A673 (cell line): ENCODE measurements around the gene ALDH1L1. TPM values are rescaled to one million over a fixed set of nuclear protein-coding genes. Genes with fewer than 3 reads are reported as not detected.
A peak's percentile ranks its signal among the peaks of the same experiment; 100 is the strongest.

Experiments used
- BruUV-seq: library from RNA; stranded (reverse); fragments of 400-500 nt; replicated peaks from 2 replicates; lab custom pipeline; 2021; lab: Mats Ljungman, UMichigan
- CTCF ChIA-PET: fragments of 300-600 bp; sonication (Branson Sonifier 250); formaldehyde crosslinking; loops from one replicate; lab custom pipeline; 2022; ENCODE audit warnings: antibody characterized with exemption; lab: Charles Lee
- POLR2A ChIA-PET: fragments of 300-600 bp; sonication (Branson Sonifier 250); formaldehyde crosslinking; loops from one replicate; lab custom pipeline; 2022; ENCODE audit warnings: antibody characterized with exemption; ENCODE audit not compliant: low non-redundant PET; lab: Charles Lee
- DNase-seq: peaks from one replicate; pipeline ENCODE4 v3.0.0-alpha.2; 2015; ENCODE audit warnings: low spot score
- H3K27ac ChIP-seq: fragments of 200-600 bp; sonication (generic); 2 replicates; pipeline ENCODE4 v1.5.1; 2016; ENCODE audit warnings: mixed run types, low read depth, mild to moderate bottlenecking, mixed read lengths, antibody characterized with exemption, low read length; ENCODE audit not compliant: poor library complexity, severe bottlenecking
- H3K27me3 ChIP-seq: fragments of 200-600 bp; sonication (generic); replicated peaks from 2 replicates; pipeline ENCODE4 v1.6.1; 2017; ENCODE audit warnings: mixed run types, low read depth, mild to moderate bottlenecking, mixed read lengths, antibody characterized with exemption, low read length; ENCODE audit not compliant: insufficient read depth, poor library complexity
- H3K36me3 ChIP-seq: fragments of 200-600 bp; sonication (generic); 2 replicates; pipeline ENCODE4 v1.6.1; 2016; ENCODE audit warnings: mixed run types, mild to moderate bottlenecking, mixed read lengths, antibody characterized with exemption, low read length; ENCODE audit not compliant: insufficient read depth, poor library complexity, severe bottlenecking
- H3K4me1 ChIP-seq: fragments of 200-600 bp; sonication (generic); 2 replicates; pipeline ENCODE4 v1.6.1; 2017; ENCODE audit warnings: mixed run types, mild to moderate bottlenecking, mixed read lengths, antibody characterized with exemption, low read length; ENCODE audit not compliant: insufficient read depth, poor library complexity, severe bottlenecking
- H3K4me3 ChIP-seq: fragments of 200-600 bp; sonication (generic); 2 replicates; pipeline ENCODE4 v1.5.1; 2016; ENCODE audit warnings: low read depth, mixed run types, mild to moderate bottlenecking, mixed read lengths, low read length; ENCODE audit not compliant: poor library complexity, severe bottlenecking
- H3K9me3 ChIP-seq: fragments of 200-600 bp; sonication (generic); 2 replicates; pipeline ENCODE4 v1.6.1; 2016; ENCODE audit warnings: mixed run types, low read depth, mild to moderate bottlenecking, mixed read lengths, antibody characterized with exemption, low read length; ENCODE audit not compliant: poor library complexity, severe bottlenecking
- EZH2 ChIP-seq: fragments of 200-600 bp; sonication (generic); IDR thresholded peaks from 2 replicates; pipeline ENCODE4 v1.6.1; 2017; ENCODE audit warnings: borderline replicate concordance, low read depth, mild to moderate bottlenecking, mixed read lengths, antibody characterized with exemption, low read length; ENCODE audit not compliant: poor library complexity, severe bottlenecking
- intact Hi-C: fragments of 100-400 bp; cut with micrococcal nuclease; formaldehyde crosslinking; loops from one replicate; pipeline ENCODE4 v1.10.0; 2022; ENCODE audit not compliant: unreplicated experiment
- total RNA-seq: library from RNA; stranded (reverse); gene quantifications from 2 replicates; pipeline ENCODE4 v1.2.3, GENCODE V29; 2021
- TF ChIP-seq, protein P1 (sequence below): fragments of 300-800, 200-600 bp; sonication (generic); conservative IDR thresholded peaks from 2 replicates; pipeline ENCODE4 v1.5.1; 2017; ENCODE audit warnings: low read depth, mild to moderate bottlenecking, antibody characterized with exemption, low read length, moderate library complexity, mixed read lengths

Gene ALDH1L1
- total RNA-seq, 1 experiment from 2014 or later, result 16.9 TPM

DNA sequence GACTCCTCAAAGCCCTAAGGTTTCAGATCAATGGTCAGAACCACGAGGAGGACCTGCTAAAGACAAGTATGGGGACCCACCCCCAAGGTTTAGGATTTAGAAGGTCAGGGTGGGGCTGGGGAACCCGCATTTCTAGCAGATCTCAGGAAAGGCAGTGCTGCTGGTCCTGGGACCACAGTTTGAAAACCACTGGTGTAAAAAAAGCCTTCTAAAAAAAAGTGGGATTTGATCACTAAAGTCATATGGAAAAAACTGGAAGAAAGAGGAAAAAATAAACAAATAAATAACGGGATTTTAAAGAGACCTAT lies 97.3 kb downstream of the ALDH1L1 start:
- Histone ChIP-seq H3K4me3 (peak overlapping the region; percentile 66), H3K4me1 (peaks cover 6% of the 10 kb centered on the region), H3K27me3 (no peaks in the 10 kb centered on the region), H3K27ac (peak overlapping the region; percentile 73), H3K9me3 (peaks cover 18% of the 10 kb centered on the region), H3K36me3 (no peaks in the 10 kb centered on the region)
- intact Hi-C loops, result no loop called here
- no TSS peak for BruUV-seq
- ChIA-PET CTCF (no interaction called here), POLR2A (no interaction called here)
- TF ChIP-seq, protein P1, sequence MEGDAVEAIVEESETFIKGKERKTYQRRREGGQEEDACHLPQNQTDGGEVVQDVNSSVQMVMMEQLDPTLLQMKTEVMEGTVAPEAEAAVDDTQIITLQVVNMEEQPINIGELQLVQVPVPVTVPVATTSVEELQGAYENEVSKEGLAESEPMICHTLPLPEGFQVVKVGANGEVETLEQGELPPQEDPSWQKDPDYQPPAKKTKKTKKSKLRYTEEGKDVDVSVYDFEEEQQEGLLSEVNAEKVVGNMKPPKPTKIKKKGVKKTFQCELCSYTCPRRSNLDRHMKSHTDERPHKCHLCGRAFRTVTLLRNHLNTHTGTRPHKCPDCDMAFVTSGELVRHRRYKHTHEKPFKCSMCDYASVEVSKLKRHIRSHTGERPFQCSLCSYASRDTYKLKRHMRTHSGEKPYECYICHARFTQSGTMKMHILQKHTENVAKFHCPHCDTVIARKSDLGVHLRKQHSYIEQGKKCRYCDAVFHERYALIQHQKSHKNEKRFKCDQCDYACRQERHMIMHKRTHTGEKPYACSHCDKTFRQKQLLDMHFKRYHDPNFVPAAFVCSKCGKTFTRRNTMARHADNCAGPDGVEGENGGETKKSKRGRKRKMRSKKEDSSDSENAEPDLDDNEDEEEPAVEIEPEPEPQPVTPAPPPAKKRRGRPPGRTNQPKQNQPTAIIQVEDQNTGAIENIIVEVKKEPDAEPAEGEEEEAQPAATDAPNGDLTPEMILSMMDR, result no peak
- TF ChIP-seq EZH2, result no peak
- no peak for DNase-seq

DNA sequence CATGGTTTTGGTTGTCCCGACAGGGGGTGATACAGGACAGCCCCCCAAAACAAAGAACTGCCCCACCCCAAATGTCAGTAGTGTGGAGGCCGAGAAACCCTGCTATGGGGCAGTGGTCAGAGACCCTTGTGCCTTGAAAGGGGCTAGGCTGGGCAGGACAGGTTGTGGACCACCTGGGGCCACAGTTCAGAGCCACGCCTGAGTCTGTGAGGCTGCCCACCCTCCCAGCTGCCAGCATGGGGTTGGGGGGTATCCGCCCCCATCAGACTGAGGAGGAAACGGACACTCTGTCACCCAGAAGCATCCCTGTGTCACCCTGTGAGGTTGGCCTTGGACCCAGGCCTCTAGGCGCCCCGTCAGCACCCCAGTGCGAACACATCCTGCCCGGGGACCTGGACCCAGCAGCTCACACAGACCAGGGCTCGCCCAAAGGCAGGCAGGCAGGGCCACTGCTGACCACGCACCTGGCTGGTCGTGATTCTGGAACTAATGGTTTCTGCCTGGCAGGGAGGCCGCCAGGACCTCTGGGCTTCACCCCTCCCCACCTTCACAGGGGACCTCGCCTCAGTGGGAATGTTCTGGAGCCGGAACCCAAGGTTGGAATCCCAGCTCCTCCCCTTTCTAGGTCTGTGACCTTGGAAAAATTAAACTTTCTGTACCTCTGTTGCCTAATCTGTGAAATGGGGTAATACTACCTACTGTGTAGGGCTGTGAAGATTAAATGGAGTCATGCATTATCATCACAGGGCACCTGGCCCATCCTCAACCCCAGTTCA lies 97.8 kb downstream of the ALDH1L1 start:
- Histone ChIP-seq H3K27me3 (no peaks in the 10 kb centered on the region), H3K36me3 (no peaks in the 10 kb centered on the region), H3K4me1 (peaks cover 6% of the 10 kb centered on the region), H3K4me3 (peak overlapping the region; percentile 66), H3K9me3 (peaks cover 12% of the 10 kb centered on the region), H3K27ac (peak overlapping the region; percentile 73)
- CTCF ChIA-PET, result no interaction called here
- TF ChIP-seq, protein P1, result no peak
- no peak for TF ChIP-seq EZH2
- BruUV-seq, result TSS peak; percentile 32
- intact Hi-C loops, result no loop called here
- DNase-seq, result no peak
- POLR2A ChIA-PET, result no interaction called here

DNA sequence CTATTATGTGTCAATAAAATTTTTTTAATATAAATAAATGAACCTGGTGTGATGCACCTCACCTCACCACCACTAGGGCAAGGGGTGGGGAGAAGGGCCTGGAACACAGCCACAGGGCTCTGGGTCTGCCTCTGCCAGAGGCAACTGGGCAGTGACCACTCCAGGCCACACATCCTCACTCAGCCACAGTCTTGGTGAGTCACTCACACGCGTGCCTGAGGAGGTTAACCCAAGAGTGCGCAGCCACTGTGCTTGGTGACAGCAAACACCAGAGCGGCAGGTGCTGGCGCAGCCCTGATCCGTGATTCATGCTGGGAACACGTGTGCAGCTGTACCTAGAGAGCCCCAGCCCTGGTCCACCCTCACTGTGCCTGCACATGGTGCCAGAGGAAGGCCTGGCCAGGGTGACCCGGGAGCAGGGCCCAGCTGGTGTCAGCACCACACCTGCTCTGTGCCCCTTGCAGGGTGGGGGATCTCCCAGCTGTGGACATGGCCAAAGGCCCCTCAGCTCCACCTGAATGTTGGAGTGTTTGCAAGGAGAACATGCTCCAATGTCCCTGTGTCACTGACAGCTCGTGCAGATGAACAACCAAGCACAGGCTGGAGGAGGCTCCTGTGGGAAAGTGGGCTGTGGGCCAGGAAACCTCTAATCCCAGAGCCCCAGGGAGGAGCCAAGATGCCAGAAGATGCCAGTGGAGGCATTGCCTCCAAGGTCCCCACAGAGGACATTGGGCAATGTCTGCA lies 98.6 kb downstream of the ALDH1L1 start:
- peak; percentile 73 for DNase-seq
- TF ChIP-seq, protein P1, result peak; percentile 37; the same call in 1 of the 2 replicates
- TF ChIP-seq EZH2, result no peak
- intact Hi-C loops, result no loop called here
- Histone ChIP-seq H3K36me3 (no peaks in the 10 kb centered on the region), H3K4me1 (peaks cover 6% of the 10 kb centered on the region), H3K27ac (no peak overlapping the region), H3K27me3 (no peaks in the 10 kb centered on the region), H3K9me3 (peaks cover 5% of the 10 kb centered on the region), H3K4me3 (no peak overlapping the region)
- BruUV-seq, result no TSS peak
- POLR2A ChIA-PET, result no interaction called here
- CTCF ChIA-PET, result no interaction called here
